ENCODE results near the gene AUTS2. TPM values are rescaled to one million over a fixed set of nuclear protein-coding genes. Genes with fewer than 3 reads are reported as not detected.

AUTS2 gene
- total and polyA plus RNA-seq, 2 of the 8 experiments (the other 6 are each of a cell fraction or from before 2014, with no cell fraction given) = 25.9 to 101 TPM

GRCh38 chr7:70616211-70616610, 1017.9 kb downstream of the AUTS2 start (continued):
- TF ChIP-seq EGR1 (IDR thresholded peaks at IDR 0.05; ENCODE audit: borderline replicate concordance, low read depth, low read length) = no peak
- TF ChIP-seq CBX5 (IDR thresholded peaks at IDR 0.05; ENCODE audit: low read depth, low read length) = no peak
- TF ChIP-seq ATF3 (IDR thresholded peaks at IDR 0.05; ENCODE audit: insufficient read depth, low read depth, low read length) = no peak
- TF ChIP-seq SP2 (IDR thresholded peaks at IDR 0.05; ENCODE audit: low read length) = no peak
- TF ChIP-seq PHF8 (conservative IDR thresholded peaks at IDR 0.05; ENCODE audit: low read depth, low read length) = no peak
- no peak for TF ChIP-seq SIRT6 (IDR thresholded peaks at IDR 0.05; ENCODE audit: low read length)
- no peak for TF ChIP-seq POU5F1 (IDR thresholded peaks at IDR 0.05; ENCODE audit: low read depth, low read length)
